Activated CD4-positive, alpha-beta T cell treated with anti-CD3 and anti-CD28 coated beads, Interleukin-2, amount 50 U/mL, for 1 hour (primary cell): ENCODE results near the gene KIAA0586.
"Not testable (repeated sequence)": the region's sequence is repeated elsewhere in the genome, so short reads cannot be mapped to it uniquely, and the experiment has no call there.

Experiments used
- DNase-seq: peaks from one replicate; pipeline ENCODE4 v3.0.0-alpha.2; 2020

Gene KIAA0586

DNA sequence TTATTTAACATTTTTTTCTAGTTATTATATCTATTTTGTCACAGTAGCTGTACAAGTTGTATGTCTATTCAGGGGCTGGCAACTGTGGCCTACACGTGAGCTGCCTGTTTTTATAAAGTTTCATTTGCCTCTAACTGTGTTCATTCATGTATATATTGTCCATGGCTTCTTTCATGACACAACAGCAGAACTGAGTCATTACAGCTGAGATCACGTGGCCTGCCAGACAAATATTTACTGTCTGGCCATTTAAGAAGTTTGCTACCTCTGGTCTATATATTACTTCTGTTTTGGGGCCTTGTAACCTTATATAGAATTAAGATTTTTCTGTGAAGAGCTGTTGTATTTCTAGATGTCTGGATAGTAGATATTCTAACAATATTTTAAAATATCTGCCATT is 37.9 kb downstream of the KIAA0586 start:
- no peak for DNase-seq

DNA sequence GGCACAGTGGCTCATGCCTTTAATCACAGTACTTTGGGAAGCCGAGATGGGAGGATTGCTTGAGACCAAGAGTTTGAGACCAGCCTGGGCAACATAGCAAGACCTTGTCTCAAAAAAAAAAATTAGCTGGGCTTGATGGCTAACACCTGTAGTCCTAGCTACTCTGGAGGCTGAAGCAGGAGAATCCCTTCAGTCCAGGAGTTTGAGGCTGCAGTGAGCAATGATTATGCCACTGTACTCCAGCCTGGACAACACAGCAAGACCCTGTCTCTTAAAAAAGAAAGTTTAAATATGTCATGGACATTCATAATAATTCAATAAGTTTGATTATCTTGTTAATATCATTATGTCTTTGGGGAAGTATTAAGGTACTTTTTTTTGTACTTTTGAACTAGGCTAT is 38.9 kb downstream of the KIAA0586 start:
- DNase-seq = no peak

DNA sequence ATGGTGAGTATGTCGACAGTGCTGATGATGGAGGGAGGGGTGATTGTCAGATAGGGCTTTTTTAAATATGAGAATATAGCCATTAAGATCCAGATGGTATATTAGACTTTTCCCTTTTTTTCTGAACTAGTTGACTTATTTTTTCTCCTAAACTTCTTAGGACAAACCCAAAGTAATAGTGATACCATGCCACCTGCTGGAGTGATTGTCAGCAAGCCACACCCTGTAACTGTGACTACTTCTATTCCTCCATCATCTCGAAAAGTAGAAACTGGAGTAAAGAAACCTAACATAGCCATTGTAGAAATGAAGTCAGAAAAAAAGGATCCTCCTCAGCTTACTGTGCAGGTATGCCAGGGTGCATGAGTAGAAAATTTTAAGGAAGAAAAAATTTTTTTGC is 40.1 kb downstream of the KIAA0586 start:
- no peak for DNase-seq

DNA sequence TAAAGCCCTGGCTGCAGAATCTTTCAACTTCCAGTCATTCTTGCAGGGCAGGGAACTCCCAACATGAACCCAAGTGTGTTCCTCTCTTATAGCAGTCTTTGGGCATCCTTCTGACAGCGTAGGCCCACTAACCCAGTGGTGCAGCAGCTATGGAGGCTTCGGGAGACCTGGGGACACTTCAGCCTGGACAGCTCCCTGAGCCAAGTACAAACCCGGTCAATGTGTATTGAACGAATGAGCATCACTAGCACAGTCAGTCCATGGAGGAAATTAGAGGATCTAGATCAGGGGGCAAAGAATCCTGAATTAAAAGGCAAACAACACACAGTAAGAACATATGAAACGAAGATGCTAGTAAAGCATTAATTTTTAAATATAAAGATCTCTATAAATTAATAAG is 41.8 kb downstream of the KIAA0586 start:
- DNase-seq = no peak

DNA sequence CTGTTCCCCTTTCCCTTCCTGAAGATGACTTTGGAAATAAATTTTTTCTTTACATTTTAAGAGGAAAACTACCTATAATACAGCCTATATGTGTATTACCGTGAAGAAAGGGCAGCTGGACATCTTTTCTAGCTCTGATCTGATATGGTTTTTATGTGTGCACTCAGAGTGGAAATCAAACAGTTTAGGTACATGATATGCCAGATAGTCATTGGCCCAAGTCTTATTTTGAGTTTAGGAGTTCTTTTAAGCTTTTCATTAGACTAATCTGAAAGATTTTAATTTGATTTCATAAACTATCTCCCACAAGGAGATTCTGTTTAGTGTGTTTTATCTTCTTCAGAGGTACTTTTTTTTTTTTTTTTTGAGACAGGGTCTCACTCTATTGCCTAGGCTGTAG is 48.8 kb downstream of the KIAA0586 start:
- DNase-seq = no peak

DNA sequence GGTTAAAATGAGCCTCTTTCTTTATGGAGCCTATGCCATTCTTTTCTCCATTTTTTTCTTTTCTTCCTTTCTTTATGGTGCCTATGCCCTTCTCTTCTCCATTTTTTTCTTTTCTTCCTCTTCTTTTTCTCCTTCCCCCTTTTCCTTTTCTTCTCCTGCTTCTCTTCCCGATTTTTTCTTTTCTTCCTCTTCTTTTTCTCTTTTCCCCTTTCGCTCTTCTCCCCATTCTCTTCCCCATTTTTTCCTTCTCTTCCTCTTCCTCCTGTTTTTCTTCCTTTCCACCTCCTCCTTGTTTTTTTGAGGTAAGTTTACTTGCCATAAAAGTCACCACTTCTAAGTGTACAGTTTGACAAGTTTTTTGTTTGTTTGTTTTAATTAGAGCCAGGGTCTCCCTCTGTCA is 50.1 kb downstream of the KIAA0586 start:
- no peak for DNase-seq

DNA sequence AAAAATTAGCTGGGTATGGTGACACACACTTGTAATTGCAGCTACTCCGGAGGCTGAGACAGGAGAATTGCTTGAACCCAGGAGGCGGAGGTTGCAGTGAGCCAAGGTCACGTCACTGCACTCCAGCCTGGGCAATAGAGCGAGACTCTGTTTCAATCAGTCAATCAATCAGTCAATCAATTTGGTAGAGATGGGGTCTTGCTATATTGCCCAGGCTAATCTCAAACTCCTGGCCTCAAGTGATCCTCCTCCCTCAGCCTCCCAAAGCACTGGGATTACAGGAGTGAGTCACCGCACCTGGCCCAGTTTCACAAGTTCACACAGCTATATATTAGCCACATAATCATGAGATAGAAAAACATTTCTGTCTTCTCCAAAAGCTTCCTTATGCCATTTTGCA is 50.8 kb downstream of the KIAA0586 start:
- DNase-seq = not testable (repeated sequence)

DNA sequence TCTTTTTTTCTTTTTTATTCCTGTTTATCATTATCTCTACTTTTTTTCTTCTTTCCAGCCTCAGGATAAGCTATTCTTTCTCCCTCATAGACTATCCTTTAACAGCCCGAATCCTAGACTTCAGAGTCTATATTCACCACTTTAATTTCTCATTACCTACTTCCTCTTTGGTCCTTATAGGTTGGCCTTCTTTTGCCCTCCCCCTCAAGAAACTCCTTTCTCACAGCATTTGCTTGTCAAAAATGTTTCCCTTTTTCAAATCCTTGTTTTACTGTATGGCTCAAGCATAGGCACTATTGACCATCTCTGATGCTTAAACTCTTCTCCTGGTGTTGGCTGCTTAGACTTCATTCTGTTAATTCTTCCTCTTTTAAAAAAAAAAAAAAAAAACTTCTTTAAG is 52.5 kb downstream of the KIAA0586 start:
- DNase-seq = no peak

DNA sequence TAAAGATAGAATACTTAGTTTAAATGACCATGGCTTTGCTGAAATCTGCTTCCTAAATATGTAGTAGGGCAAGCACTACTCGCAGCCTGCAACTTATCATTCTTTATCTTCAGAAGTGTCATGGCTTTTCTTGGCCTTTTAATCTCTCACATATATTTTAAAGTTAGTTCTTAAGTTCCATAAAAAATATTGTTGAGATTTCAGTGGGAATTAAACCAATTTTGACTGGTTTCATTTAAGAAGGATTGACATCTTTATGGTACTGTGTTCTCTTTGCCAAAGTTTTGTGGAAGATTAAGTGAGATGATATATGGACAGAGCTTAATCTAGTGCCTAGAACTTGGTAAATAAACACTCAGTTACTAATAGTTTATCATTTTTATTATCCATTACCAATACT is 56.7 kb downstream of the KIAA0586 start:
- DNase-seq = no peak

DNA sequence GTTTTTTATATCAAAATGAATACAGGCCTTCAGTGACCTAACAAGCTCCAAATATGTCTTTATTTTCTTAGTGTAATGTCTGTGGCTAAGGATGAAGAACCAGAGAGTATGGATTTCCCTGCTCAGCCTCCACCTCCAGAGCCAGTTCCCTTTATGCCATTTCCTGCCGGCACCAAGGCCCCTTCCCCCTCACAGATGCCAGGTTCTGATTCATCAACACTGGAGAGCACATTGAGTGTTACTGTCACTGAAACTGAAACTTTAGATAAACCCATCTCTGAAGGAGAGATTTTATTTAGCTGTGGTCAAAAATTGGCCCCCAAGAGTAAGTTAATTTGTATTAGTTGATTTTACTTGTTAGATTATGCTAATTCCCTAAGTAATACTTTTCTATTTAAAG is 61.0 kb downstream of the KIAA0586 start:
- no peak for DNase-seq

DNA sequence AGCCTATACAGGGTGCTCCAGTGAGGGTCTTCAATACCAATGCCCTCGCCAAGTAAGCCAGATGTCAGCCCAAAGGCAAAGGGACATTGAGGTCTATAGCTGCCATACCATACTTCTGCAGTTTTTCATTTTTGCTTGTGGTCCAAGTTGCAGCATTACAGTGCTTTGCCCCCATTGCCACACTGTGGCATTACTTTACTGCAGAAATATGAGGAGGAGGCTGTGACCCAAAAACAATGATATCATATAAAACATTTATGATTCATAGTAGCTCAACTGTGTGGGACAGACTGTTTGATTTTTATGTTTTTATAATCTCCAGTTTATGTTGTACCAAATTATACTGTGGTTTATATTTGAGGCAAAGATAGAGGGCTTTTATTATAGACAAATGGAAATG is 64.1 kb downstream of the KIAA0586 start:
- DNase-seq = no peak

DNA sequence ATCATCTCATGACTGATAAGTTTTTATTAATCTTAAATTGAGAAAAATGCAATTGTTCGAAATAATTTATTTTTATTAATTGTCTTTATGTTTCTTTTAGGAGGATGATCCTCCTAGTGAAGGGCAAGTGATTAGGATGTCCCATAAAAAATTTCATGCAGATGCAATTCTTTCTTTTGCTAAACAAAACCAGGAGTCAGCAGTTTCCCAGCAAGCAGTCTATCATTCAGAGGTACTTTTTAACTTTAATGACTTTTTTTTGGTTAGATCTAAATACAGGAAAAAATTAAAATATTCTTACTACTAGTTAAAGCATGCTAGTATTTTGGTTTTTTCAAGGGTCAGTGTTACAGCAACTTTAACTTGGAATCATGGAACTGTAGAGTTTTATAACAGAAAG is 64.5 kb downstream of the KIAA0586 start:
- no peak for DNase-seq

DNA sequence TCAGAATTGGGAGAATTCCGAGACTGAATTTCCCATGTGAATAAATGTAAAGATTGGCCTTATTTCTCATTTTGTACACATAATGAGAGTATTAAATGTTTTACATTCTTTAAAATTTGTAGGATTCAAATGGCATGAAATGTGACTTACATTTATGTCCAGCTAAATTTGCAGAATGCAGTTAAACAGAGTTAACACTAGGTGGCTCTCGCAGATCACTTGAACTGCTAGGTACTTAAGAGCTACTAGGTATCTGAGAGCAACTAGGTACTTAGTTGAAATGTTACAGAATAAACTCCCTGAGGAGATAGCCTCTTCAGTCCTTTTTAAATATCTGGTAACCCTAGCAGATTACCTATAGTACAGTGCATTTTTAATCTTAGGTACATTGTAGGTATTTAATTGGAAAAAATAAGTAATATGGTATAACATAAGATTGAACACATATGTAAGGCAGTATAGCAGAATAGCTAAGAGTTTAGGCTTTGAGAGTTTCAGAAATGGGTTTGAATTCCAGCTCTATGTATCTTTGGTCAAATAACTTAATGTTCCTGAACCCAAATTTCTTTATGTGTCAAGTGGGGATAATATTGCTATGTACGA is 73.8 kb downstream of the KIAA0586 start:
- no peak for DNase-seq

DNA sequence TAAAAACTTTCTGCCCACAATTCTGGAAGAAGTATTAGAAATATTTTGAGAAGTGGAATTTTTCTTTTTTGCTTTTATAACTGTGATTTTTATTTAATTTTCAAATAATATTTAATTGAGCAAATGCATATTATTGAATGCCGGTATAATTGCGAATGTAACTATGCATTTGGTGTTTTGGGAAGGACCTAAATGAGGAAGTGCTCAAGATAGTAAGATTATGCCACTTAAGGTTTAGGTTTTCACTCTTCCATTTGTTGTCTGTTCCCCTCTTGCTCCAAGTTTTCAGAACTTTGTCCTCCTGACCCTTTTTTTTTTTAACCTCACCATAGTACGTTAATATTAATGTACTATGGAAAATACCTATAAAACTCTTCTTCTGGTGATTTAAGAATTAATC is 85.8 kb downstream of the KIAA0586 start:
- DNase-seq = no peak

DNA sequence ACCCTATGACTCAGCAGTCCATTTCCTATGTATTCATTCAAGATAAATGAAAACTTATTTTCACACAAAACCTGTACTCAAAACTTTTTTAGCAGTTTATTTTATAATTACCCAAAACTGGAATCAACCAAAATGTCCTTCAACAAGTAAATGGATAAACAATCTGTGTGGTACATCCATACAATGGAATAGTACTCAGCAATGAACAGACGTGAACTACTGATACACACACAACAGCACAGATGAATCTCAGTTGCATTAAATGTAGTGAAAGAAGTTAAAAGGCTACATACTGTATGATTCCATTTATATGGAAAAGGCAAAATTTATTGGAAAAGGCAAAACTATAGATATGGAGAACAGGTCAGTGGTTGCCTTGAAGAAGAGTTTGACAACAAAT is 90.1 kb downstream of the KIAA0586 start:
- no peak for DNase-seq

DNA sequence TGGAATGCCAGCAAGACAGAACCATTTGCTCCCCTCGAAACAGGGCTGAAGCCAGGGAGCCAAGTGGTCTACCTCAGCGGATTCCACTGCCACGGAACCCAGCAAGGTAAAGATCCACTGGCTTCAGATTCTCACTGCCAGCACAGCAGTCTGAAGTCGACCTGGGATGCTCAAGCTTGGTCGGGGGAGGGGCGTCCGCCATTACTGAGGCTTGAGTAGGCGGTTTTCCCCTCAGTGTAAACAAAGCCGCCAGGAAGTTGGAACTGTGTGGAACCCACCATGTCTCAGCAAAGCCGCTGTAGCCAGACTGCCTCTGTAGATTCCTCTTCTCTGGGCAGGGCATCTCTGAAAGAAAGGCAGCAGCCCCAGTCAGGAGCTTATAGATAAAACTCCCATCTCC is 98.2 kb downstream of the KIAA0586 start:
- DNase-seq = not testable (repeated sequence)

DNA sequence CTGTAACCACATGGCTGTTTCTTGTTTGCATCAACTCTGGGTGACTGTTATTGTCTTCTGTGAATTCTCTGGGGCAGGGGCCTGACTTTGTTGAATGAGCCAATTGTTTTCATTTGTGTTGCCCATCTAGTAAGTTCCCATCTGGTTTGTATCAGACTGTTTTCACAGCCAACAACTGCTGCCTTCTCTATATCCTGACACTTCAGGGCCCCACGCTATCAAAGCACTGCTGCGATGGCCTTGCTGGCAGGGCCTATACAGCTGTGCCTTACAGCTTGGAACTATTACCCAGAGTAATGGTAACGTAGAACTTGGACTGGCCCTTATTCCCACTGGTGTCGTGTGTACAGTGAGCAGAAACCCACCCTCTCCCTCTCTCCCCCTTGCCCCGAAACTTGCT is 105.9 kb downstream of the KIAA0586 start:
- no peak for DNase-seq

DNA sequence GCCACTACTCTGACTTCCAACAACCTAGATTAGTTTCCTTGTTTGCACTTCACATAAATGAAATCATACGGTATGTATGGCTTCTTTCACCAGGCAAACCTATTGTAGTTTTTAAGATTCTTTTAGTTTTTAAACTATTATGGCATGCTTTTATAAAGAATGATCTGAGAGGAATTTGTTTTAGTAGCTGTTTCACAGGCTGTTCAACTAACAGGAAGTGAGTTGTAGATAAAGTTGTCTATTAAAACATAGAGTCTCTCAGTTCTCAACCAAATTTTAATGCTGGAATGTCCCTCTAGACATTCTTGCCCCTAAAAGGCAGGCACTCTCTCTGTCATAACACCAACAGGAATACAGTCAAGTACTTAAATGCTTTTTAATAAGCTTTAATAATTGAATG is 107.5 kb downstream of the KIAA0586 start:
- DNase-seq = no peak

DNA sequence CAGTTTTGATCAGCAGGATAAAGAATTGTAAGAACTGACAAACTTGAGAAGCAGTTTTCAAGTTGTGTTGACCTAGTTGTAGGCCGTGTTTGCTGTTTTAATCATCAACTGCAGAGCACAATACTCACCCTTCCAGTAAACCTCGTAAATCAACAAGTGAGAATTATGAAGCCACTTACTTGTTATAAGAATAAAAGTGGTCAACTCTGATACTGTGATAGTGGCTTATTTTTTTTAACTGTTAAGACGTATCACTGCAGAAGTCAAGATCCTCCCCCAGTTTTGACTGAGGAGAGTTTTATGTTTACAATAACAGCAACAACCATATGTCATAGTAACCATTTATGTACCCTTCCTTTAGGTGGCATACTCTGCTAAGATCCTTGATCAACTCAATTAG is 109.5 kb downstream of the KIAA0586 start:
- DNase-seq = no peak

DNA sequence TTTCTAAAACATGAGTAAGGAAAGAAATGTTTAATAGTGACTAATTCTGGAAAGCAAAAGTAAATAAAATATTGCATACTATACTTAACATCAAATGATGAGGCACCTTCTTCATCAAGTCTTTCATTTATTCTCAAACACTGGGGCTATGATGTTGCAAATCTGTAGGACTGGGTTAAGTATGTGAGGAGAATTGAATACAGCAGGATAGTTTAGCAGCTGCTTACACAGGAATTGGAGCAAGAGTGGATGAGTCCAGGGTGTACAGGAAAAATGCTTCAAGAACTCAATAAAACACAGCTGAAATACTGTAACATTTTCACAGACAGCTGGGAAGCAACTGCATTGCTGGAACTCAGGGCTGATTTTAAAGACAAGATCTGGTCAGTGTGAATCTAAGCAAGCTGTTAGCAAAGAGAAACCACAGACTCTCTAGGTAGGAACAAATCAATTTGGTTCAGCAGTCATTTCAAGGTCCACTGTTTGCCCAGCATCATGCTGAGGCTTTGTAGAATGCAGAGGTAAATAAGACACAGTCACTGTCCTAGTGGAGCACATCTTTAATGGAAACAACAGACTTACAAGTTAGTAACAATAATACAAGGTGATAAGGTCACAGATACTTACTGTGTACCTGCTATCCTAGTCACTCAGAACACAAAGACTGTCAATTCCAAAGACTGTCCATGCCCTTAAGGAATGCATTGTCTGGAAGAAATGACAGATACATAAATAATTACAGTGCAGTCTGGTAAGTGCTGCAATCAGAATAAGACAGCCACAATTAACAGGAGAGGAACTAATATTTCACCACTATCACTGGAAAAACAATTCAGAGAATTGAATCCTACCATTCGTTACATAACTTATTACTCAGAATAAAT is 113.5 kb downstream of the KIAA0586 start:
- no peak for DNase-seq

DNA sequence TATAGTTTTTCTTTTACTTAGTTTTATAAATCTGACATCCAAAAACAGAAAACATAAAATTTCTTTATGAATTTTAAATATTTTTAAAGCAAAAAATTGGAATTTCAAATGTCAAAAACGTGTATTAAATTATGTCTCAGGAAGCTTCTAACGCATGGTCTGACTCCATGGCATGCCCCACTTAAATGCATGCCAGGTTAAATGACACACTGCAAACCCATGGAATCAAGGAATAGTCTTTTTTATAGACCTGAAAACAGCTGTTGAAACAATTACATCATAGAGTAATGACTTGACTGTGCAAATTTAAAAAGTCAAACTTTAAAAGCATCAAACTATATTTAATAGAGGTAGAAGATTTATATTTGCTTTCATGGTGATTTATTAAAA is 114.1 kb downstream of the KIAA0586 start:
- no peak for DNase-seq

DNA sequence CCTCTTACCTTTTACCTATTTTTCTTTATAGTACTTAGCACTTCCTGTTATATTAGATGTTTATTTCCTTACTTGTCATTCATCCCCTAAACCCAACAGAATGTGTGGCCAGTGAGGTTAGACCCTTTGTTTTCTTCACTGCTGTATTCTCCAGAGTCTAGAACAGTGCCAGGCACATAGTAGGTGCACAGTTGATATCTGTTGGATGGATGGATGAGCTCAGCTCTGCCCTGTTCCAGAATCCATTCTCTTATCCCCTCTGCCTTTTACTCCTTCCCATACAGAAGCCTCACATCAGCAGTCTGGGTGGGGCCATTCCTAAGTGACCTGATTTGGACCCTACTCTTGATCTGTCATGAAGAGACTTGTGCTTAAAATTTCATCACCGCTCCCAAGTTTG is 115.7 kb downstream of the KIAA0586 start:
- no peak for DNase-seq

DNA sequence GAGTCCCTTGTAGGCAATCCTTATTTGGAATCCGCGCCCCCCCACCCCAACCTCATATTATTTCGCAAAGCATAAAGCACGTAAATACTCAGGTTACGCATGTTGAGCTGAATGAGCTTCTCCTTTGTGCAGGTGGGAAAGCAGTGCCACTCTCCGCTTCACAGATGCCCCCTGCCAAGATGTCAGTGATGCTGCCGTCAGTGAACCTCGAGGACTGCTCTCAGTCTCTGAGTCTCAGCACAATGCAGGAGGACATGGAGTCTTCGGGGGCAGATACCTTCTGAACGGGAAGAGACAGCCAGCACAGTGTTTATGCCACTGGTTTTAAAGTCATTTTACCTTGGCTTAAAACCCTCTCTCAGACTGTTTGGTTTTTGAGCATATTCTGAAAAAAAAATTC is 120.1 kb downstream of the KIAA0586 start:
- DNase-seq = no peak

DNA sequence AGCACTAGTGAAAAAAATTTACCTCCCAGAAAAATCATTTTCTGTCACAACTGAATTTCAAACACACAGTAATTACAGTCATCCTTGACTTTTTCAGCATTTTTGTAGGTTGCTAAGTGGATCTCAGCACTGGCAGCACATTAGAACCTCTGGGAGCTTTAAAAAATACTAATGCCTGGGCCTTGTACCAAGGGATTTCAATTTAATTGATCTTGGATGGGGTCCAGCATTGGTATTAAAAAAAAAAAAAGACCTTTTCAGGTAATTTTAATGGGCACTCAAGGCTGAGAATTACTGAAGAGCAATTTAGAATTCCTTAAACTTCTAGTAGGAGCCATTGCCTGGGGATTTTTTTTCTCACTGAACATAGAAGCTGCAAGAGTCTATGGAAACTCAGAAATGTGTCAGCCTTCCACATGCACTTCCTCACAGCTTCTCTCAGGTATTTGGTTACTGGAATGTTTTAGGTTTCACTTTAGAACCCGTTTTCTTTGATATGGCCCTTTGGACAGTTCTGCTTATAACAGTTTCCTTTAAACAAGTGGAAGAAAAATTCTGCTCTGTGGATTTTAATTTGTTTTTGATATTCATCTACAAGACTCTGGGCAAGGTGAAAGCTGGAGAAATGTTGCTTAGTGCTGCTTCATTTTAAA is 121.7 kb downstream of the KIAA0586 start:
- DNase-seq = no peak
